Activated CD8-positive, alpha-beta T cell treated with anti-CD3 and anti-CD28 coated beads for 36 hours (primary cell): ENCODE data around the gene THTPA. TPM values are rescaled to one million over a fixed set of nuclear protein-coding genes. Genes with fewer than 3 reads are reported as not detected.
"Not testable (repeated sequence)": the region's sequence is repeated elsewhere in the genome, so short reads cannot be mapped to it uniquely, and the experiment has no call there.

ENCODE experiments used
- ATAC-seq: fragments of 200-7000 bp; cut with Tn5 transposase; one replicate; pipeline ENCODE4 v1.10.0; 2021; ENCODE audit warnings: mild to moderate bottlenecking, moderate library complexity
- CTCF ChIA-PET: fragments of 350-600 bp; sonication (Branson Sonifier 250); formaldehyde crosslinking; loops from one replicate; lab custom pipeline; 2021; ENCODE audit warnings: antibody characterized with exemption; lab: Charles Lee
- POLR2A ChIA-PET: fragments of 350-600 bp; sonication (Branson Sonifier 250); formaldehyde crosslinking; loops from one replicate; lab custom pipeline; 2021; ENCODE audit warnings: antibody characterized with exemption; lab: Charles Lee
- DNase-seq: peaks from one replicate; pipeline ENCODE4 v3.0.0-alpha.2; 2020
- H3K27ac Mint-ChIP-seq: one replicate; pipeline ENCODE4 v1.8.0; 2021; ENCODE audit warnings: mild to moderate bottlenecking, mixed read lengths
- H3K27me3 Mint-ChIP-seq: one replicate; pipeline ENCODE4 v1.8.0; 2021; ENCODE audit warnings: mixed read lengths
- H3K36me3 Mint-ChIP-seq: one replicate; pipeline ENCODE4 v1.8.0; 2021; ENCODE audit warnings: low read depth, mixed read lengths
- H3K4me1 Mint-ChIP-seq: one replicate; pipeline ENCODE4 v1.8.0; 2021; ENCODE audit warnings: low read depth, mixed read lengths
- H3K4me3 Mint-ChIP-seq: one replicate; pipeline ENCODE4 v1.8.0; 2021; ENCODE audit warnings: mild to moderate bottlenecking, moderate library complexity, mixed read lengths
- H3K9me3 Mint-ChIP-seq: one replicate; pipeline ENCODE4 v1.8.0; 2021; ENCODE audit warnings: mixed read lengths
- intact Hi-C: fragments of 100-400 bp; cut with micrococcal nuclease; formaldehyde crosslinking; loops from one replicate; pipeline ENCODE4 v1.10.0; 2022
- total RNA-seq, 2 experiments: library from RNA; stranded (reverse); gene quantifications; one replicate each; pipeline ENCODE4 v1.2.3, GENCODE V29; 2021
- TF ChIP-seq, protein P1 (sequence below): fragments of 200-600 bp; IDR thresholded peaks from one replicate; pipeline ENCODE4 v1.8.0; 2022; ENCODE audit warnings: antibody characterized with exemption, mild to moderate bottlenecking

Gene THTPA
- total RNA-seq, 2 experiments from 2014 or later: 5.1 to 7.6 TPM

DNA sequence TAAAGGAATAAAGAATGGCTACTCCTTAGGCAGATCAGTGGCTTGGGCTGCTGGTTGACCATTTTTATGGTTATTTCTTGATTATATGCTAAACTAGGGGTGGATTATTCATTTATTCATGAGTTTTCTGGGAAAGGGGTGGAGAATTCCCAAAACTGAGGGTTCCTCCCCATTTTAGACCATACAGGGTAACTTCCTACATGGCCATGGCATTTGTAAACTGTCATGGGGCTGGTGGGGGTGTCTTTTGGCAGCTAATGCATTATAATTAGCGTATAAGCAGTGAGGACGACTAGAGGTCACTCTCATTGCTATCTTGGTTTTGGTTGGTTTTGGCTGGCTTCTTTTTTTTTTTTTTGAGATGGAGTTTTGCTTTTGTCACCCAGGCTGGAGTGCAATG is 48.1 kb downstream of the THTPA start:
- TF ChIP-seq, protein P1, sequence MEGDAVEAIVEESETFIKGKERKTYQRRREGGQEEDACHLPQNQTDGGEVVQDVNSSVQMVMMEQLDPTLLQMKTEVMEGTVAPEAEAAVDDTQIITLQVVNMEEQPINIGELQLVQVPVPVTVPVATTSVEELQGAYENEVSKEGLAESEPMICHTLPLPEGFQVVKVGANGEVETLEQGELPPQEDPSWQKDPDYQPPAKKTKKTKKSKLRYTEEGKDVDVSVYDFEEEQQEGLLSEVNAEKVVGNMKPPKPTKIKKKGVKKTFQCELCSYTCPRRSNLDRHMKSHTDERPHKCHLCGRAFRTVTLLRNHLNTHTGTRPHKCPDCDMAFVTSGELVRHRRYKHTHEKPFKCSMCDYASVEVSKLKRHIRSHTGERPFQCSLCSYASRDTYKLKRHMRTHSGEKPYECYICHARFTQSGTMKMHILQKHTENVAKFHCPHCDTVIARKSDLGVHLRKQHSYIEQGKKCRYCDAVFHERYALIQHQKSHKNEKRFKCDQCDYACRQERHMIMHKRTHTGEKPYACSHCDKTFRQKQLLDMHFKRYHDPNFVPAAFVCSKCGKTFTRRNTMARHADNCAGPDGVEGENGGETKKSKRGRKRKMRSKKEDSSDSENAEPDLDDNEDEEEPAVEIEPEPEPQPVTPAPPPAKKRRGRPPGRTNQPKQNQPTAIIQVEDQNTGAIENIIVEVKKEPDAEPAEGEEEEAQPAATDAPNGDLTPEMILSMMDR: no peak
- Mint-ChIP-seq H3K27ac (no peak overlapping the region), H3K27me3 (no peaks in the 10 kb centered on the region), H3K36me3 (peaks cover under 1% of the 10 kb centered on the region), H3K9me3 (peaks cover 8% of the 10 kb centered on the region), H3K4me1 (peaks cover 26% of the 10 kb centered on the region), H3K4me3 (no peak overlapping the region)
- intact Hi-C loops: no loop called here
- POLR2A ChIA-PET: no interaction called here
- ATAC-seq (no peak), DNase-seq (no peak)
- CTCF ChIA-PET: interaction anchor here (0.6 kb wide), 1 partner anchor 512 kb away, joined by 3 read pairs; no protein-coding TSS in a partner anchor

DNA sequence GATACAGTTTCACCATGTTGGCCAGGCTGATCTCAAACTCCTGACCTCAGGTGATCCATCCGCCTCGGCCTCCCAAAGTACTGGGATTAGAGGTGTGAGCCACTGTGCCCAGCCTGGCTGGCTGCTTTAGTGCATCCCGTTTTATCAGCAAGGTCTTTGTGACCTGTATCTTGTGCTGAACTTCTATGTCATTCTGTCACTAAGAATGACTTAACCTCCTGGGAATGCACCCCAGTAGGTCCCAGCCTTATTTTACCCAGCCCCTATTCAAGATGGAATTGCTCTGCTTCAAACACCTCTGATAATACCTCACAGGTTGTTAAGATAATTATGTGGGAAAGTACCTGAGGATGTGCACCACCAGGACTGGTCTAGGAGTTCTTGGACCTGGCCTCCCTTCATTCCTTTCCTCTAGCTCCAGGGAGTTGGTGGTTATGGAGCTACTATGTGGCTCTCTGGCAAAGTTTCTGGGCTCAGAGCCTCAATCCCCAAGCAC is 48.7 kb downstream of the THTPA start:
- intact Hi-C loops: no loop called here
- TF ChIP-seq, protein P1: no peak
- ATAC-seq (no peak), DNase-seq (no peak)
- Mint-ChIP-seq H3K4me1 (peaks cover 32% of the 10 kb centered on the region), H3K4me3 (no peak overlapping the region), H3K36me3 (peaks cover 3% of the 10 kb centered on the region), H3K27me3 (no peaks in the 10 kb centered on the region), H3K9me3 (peaks cover 10% of the 10 kb centered on the region), H3K27ac (no peak overlapping the region)
- ChIA-PET POLR2A (no interaction called here), CTCF (interaction anchor here (3.2 kb wide), 1 partner anchor 27 kb away, joined by 22 read pairs; no protein-coding TSS in a partner anchor)

DNA sequence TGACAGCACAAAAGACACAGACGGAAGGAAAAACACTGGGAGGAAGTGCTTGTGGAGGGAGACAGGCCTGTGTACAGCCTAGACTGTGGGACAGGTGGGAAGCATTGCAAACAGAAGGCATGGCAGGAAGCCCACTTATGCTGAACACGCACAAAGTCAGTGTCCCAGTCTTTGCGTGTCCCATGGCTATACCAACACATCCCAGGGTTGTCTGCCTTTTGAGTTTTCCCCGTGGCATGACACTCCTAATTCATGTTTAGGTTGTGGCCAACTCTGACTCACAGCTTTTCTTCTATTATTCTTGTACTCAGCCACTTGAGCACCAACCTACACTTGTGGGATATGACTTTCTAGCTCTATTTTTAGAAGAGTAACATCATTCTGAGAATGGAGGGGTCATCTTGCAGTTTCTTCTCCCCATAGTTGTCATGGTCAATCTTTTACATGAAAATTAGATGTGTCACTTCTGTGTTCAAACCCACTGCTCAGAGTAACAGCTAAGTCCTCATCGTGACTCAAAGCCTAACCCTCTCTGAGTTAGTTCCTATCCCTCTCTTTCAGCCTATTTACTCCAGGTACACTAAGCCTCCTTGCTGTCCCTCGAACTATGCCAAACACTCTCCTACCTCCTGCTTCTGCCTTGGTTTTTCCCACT is 50.0 kb downstream of the THTPA start:
- TF ChIP-seq, protein P1: no peak
- CTCF ChIA-PET: interaction anchor here (1.1 to 3.2 kb wide), 5 partner anchors 13 to 27 kb away, joined by 3 to 22 read pairs (median 4); no protein-coding TSS in a partner anchor
- peak; percentile 49 for DNase-seq
- H3K4me1 Mint-ChIP-seq: peaks cover 45% of the 10 kb centered on the region
- no peaks in the 10 kb centered on the region for H3K27me3 Mint-ChIP-seq
- H3K4me3 Mint-ChIP-seq: no peak overlapping the region
- H3K36me3 Mint-ChIP-seq: peaks cover 5% of the 10 kb centered on the region
- H3K27ac Mint-ChIP-seq: peak overlapping the region; percentile 88
- H3K9me3 Mint-ChIP-seq: peaks cover 14% of the 10 kb centered on the region
- POLR2A ChIA-PET: no interaction called here
- intact Hi-C loops: no loop called here
- peak; percentile 88 for ATAC-seq

DNA sequence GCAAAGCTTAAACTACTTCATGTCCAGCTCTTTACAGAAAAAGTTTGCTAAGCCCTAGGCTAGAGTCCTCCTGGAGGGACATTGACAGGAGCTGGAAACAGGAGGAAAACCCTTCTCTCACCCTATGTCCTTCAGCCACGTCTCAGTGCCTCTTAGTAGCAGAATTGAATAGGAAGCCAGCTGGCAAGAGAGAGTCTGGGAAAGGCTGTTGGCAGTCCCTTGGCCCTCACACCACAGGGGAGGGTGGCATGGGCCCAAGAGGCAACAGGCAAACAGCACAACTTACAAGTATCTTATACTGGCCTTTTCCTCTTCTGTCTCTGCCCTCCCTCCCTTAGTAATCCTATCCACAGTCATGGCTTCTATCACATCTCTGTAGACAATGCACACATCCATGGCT is 52.4 kb downstream of the THTPA start:
- ChIA-PET CTCF (interaction anchor here (0.7 to 1.0 kb wide), 2 partner anchors 20 kb away, joined by 3 read pairs; no protein-coding TSS in a partner anchor), POLR2A (no interaction called here)
- TF ChIP-seq, protein P1: no peak
- DNase-seq (no peak), ATAC-seq (no peak)
- peaks cover 5% of the 10 kb centered on the region for H3K36me3 Mint-ChIP-seq
- H3K27ac Mint-ChIP-seq: no peak overlapping the region
- intact Hi-C loops: no loop called here
- no peak overlapping the region for H3K4me3 Mint-ChIP-seq
- H3K9me3 Mint-ChIP-seq: peaks cover 14% of the 10 kb centered on the region
- H3K4me1 Mint-ChIP-seq: peaks cover 50% of the 10 kb centered on the region
- H3K27me3 Mint-ChIP-seq: no peaks in the 10 kb centered on the region

DNA sequence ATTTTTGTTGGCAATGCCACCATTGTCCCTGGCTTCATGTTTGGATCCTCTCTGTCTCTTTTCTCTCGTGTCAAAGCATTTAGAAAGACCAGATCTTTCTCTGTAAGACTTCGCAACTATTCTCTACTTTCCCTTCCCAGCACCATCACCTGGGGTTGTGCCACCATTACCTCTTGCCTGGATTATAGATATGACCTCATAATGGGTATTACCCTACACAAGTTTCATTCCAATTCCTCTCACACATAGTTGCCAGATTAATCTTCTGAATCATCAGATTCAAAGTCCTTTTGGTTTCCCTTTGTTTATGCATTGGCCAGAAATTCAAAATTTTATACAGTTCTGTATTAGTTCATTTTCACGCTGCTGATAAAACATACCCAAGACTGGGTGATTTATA is 52.9 kb downstream of the THTPA start:
- POLR2A ChIA-PET: no interaction called here
- Mint-ChIP-seq H3K27me3 (no peaks in the 10 kb centered on the region), H3K27ac (peak overlapping the region; percentile 72), H3K4me1 (peaks cover 50% of the 10 kb centered on the region), H3K36me3 (peaks cover 5% of the 10 kb centered on the region), H3K4me3 (no peak overlapping the region), H3K9me3 (peaks cover 14% of the 10 kb centered on the region)
- ATAC-seq: no peak
- intact Hi-C loops: no loop called here
- TF ChIP-seq, protein P1: no peak
- CTCF ChIA-PET: interaction anchor here (0.7 to 6.1 kb wide), 2 partner anchors 20 to 23 kb away, joined by 3 to 73 read pairs; no protein-coding TSS in a partner anchor
- DNase-seq: no peak

DNA sequence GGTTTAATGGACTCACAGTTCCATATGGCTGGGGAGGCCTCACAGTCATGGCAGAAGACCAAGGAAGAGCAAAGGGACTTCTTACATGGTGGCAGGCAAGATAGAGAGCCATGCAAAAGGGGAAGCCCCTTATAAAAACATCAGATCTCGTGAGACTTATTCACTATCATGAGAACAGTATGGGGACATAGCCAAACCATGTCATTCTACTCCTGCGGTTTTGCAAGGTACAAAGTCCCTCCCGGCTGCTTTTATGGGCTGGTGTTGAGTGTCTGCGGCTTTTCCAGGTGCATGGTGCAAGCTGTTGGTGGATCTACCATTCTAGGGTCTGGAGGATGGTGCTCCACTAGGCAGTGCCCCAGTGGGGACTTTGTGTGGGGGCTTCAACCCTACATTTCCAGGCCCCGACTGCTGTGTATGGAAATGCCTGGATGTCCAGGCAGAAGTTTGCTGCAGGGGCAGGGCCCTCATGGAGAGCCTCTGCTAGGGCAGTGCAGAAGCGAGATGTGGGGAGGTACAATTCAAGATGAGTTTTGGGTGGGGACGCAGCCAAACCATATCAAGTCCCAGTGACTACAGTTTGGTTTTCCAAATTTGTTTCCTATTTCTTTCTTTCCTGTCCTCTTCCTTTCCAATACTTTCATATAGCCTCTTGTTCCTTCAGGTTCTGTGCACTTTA is 53.5 kb downstream of the THTPA start:
- H3K4me3 Mint-ChIP-seq, POLR2A ChIA-PET, H3K36me3 Mint-ChIP-seq, H3K27me3 Mint-ChIP-seq, DNase-seq, ATAC-seq, intact Hi-C loops: not testable (repeated sequence)
- CTCF ChIA-PET: interaction anchor here (0.7 to 6.1 kb wide), 2 partner anchors 21 to 23 kb away, joined by 3 to 73 read pairs; no protein-coding TSS in a partner anchor
- Mint-ChIP-seq H3K4me1 (peaks cover 50% of the 10 kb centered on the region), H3K27ac (peak overlapping the region; percentile 92), H3K9me3 (peaks cover 14% of the 10 kb centered on the region)
